GM12878 (cell line): Measurements from ENCODE around the gene MARVELD3. TPM values are rescaled to one million over a fixed set of nuclear protein-coding genes. Genes with fewer than 3 reads are reported as not detected.
A peak's percentile ranks its signal among the peaks of the same experiment; 100 is the strongest.

ENCODE experiments used
- ATAC-seq: fragments of 200-7000 bp; cut with Tn5 transposase; 3 replicates; pipeline ENCODE4 v1.9.1; 2020; ENCODE audit warnings: mild to moderate bottlenecking, moderate library complexity
- BruUV-seq: library from RNA; stranded (reverse); fragments of 400-500 nt; replicated peaks from 2 replicates; lab custom pipeline; 2021; lab: Mats Ljungman, UMichigan
- CTCF ChIA-PET: fragments of 300-600 bp; sonication (Branson Sonifier 250); formaldehyde crosslinking; extraction: SDS; loops from one replicate; lab custom pipeline; 2021; ENCODE audit warnings: inconsistent platforms; lab: Yijun Ruan, JAX
- POLR2A ChIA-PET: fragments of 350-600 bp; formaldehyde crosslinking; extraction: SDS; loops from one replicate; lab custom pipeline; 2021; ENCODE audit warnings: inconsistent platforms; lab: Charles Lee
- RAD21 ChIA-PET: fragments of 300-600 bp; sonication (Branson Sonifier 250); formaldehyde crosslinking; loops from one replicate; lab custom pipeline; 2023; ENCODE audit warnings: antibody characterized with exemption; ENCODE audit not compliant: unreplicated experiment; lab: Charles Lee
- SMC1A ChIA-PET: fragments of 300-600 bp; sonication (Branson Sonifier 250); formaldehyde crosslinking; loops from one replicate; lab custom pipeline; 2023; ENCODE audit not compliant: unreplicated experiment, uncharacterized antibody; lab: Charles Lee
- DNase-seq: peaks from one replicate; pipeline ENCODE4 v3.0.0-alpha.2; 2011; ENCODE audit warnings: low read depth, low spot score
- FAIRE-seq: peaks from 3 replicates; lab custom pipeline; 2011; peaks lifted over from hg19 to GRCh38; lab: Jason Lieb, UNC
- H2AFZ ChIP-seq: 2 replicates; pipeline ENCODE4 v1.6.0; 2011; ENCODE audit warnings: low read depth, low read length, control low read depth; ENCODE audit not compliant: control insufficient read depth
- H3K27ac ChIP-seq: 2 replicates; pipeline ENCODE4 v1.5.1; 2011; ENCODE audit warnings: control low read depth; ENCODE audit not compliant: control insufficient read depth, insufficient read depth
- H3K27me3 ChIP-seq, 2 experiments: replicated peaks in 1 of 2; 2 replicates each; pipeline versions ENCODE4 v1.6.0 to v1.6.1; 2011; ENCODE audit warnings: low read length in 1 of 2; ENCODE audit not compliant: control insufficient read depth in 2 of 2, insufficient read depth in 2 of 2
- H3K36me3 ChIP-seq, 2 experiments: 2 replicates each; pipeline ENCODE4 v1.5.1; 2011; ENCODE audit warnings: low read length in 1 of 2; ENCODE audit not compliant: control insufficient read depth in 2 of 2, insufficient read depth in 2 of 2
- H3K4me1 ChIP-seq: 2 replicates; pipeline ENCODE4 v1.6.1; 2011; ENCODE audit warnings: mild to moderate bottlenecking, low read length, moderate library complexity, mixed read lengths; ENCODE audit not compliant: control insufficient read depth, insufficient read depth
- H3K4me2 ChIP-seq: 2 replicates; pipeline ENCODE4 v1.6.0; 2011; ENCODE audit warnings: control low read depth; ENCODE audit not compliant: control insufficient read depth, insufficient read depth
- H3K4me3 ChIP-seq: fragments of 200-600 bp; sonication (generic); 2 replicates; pipeline ENCODE4 v1.5.1; 2016
- H3K79me2 ChIP-seq: 2 replicates; pipeline ENCODE4 v1.6.0; 2011; ENCODE audit warnings: low read length; ENCODE audit not compliant: control insufficient read depth, insufficient read depth
- H3K9ac ChIP-seq: 2 replicates; pipeline ENCODE4 v1.8.0; 2011; ENCODE audit warnings: low read length, control low read depth, mixed read lengths; ENCODE audit not compliant: control insufficient read depth, insufficient read depth
- H3K9me3 ChIP-seq: replicated peaks from 3 replicates; pipeline ENCODE4 v1.5.1; 2011; ENCODE audit warnings: mild to moderate bottlenecking, low read length; ENCODE audit not compliant: control insufficient read depth, insufficient read depth
- H4K20me1 ChIP-seq: 2 replicates; pipeline ENCODE4 v1.6.0; 2011; ENCODE audit not compliant: control insufficient read depth, insufficient read depth
- GATAD2B ChIP-seq: fragments of 450-650 bp; conservative IDR thresholded peaks from 2 replicates; pipeline ENCODE4 v1.6.1; 2017; ENCODE audit warnings: low read depth, mild to moderate bottlenecking, moderate library complexity
- NBN ChIP-seq: fragments of 450-650 bp; IDR thresholded peaks from 2 replicates; pipeline ENCODE4 v1.6.1; 2016
- WGBS: methylation state at CpG from one replicate; pipeline ENCODE4 v1.1.6; 2016; ENCODE audit warnings: low lambda C conversion rate; ENCODE audit not compliant: insufficient replicate concordance, insufficient coverage; ENCODE audit errors: missing lambda C conversion rate; 5-methylcytosine and 5-hydroxymethylcytosine counted together
- in situ Hi-C: fragments of 300-500 bp; cut with MboI; formaldehyde crosslinking; loops from 9 replicates; pipeline ENCODE4 v1.14.3; 2018; ENCODE audit warnings: mixed read lengths
- intact Hi-C: fragments of 100-400 bp; cut with micrococcal nuclease; formaldehyde crosslinking; loops from one replicate; pipeline ENCODE4 v1.14.2; 2022; ENCODE audit not compliant: unreplicated experiment
- polyA plus RNA-seq, 11 experiments: library from polyadenylated mRNA; depleted of rRNA in 4 of 11; unstranded in 6 of 11; stranded (reverse) in 5 of 11; fragments of >200 nt; fragmentation: Nextera tagmentation in 4 of 11; fragmentation: Illumina TruSeq in 1 of 11; extraction: Ambion mirVana in 4 of 11; extraction: Trizol in 1 of 11; gene quantifications; 1 replicate in 1 of 11; 2 replicates in 10 of 11; pipeline versions ENCODE4 v1.2.1 to v1.2.3, GENCODE V29; 2011 to 2016; ENCODE audit warnings: inconsistent platforms in 2 of 11, missing spikeins in 2 of 11, low read depth in 1 of 11
- total RNA-seq, 4 experiments: library from RNA; depleted of rRNA in 3 of 4; stranded (reverse); fragments of >200 nt in 3 of 4; fragmentation: Illumina TruSeq in 1 of 4; extraction: Trizol in 1 of 4; gene quantifications; 2 replicates each; pipeline versions ENCODE4 v1.2.1 to v1.2.3, GENCODE V29; 2013 to 2021
- TF ChIP-seq, protein P1 (sequence below), 3 experiments: IDR thresholded peaks in 2 of 3; conservative IDR thresholded peaks in 1 of 3; 2 replicates each; pipeline ENCODE4 v1.5.1; 2011; ENCODE audit warnings: low read depth in 3 of 3, low read length in 3 of 3, mild to moderate bottlenecking in 3 of 3, control low read depth in 2 of 3, moderate library complexity in 2 of 3, inconsistent platforms in 1 of 3, mixed read lengths in 1 of 3; ENCODE audit not compliant: control insufficient read depth in 2 of 3, insufficient read depth in 1 of 3; ENCODE audit errors: extremely low read depth in 1 of 3
- TF ChIP-seq, protein P2 (sequence below): fragments of 450-650 bp; IDR thresholded peaks from 2 replicates; pipeline ENCODE4 v1.6.1; 2017; ENCODE audit warnings: mild to moderate bottlenecking, moderate library complexity

Gene MARVELD3
- total and polyA plus RNA-seq, 10 of the 15 experiments (the other 5 are each of a cell fraction or from before 2014, with no cell fraction given) = 0.03 to 0.18 (median 0.09) TPM; not detected in 4

DNA sequence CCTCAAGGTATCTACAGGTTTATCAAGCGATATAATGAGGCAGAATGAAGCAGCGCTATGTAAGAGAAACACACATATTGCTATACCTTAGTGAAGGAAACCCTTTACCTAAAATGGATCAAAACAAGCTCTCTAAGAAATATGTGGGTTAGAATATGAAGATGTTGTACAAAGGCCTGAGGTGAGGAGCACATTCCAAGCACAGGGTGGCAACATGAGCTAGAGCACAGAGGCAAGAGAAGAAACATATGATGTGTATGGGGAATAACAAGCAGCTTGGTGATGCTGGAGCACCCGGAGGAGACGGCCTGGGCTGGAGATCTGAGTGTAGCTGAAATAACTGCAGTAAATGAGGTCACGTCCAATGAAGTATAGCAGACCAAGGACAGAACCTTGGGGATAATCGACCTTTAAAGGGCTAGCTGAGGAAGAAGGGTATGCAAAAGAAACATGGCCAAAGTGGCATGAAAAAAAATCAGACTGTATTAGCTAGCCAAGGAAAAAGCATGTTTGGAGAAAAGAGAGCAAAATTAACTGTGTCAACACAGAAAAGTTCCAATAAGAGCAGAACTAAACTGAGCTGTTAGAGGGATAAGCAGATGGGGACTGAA is 44.0 kb downstream of the MARVELD3 start:
- Histone ChIP-seq H3K9ac (no peak overlapping the region), H2AFZ (no peak overlapping the region), H4K20me1 (no peaks in the 10 kb centered on the region), H3K27ac (no peak overlapping the region), H3K9me3 (no peaks in the 10 kb centered on the region; the same call in 2 of the 3 replicates), H3K27me3 (no peaks in the 10 kb centered on the region), H3K36me3 (no peaks in the 10 kb centered on the region), H3K4me3 (no peak overlapping the region), H3K79me2 (no peaks in the 10 kb centered on the region), H3K4me1 (no peaks in the 10 kb centered on the region), H3K4me2 (no peak overlapping the region)
- SMC1A ChIA-PET = interaction anchor here (1.5 kb wide), 1 partner anchor 39 kb away, joined by 4 read pairs; no protein-coding TSS in a partner anchor
- FAIRE-seq (no peak), ATAC-seq (no peak), DNase-seq (no peak)
- CTCF ChIA-PET = interaction anchor here (0.9 to 3.2 kb wide), 2 partner anchors 9 to 59 kb away, joined by 3 to 10 read pairs; no protein-coding TSS in a partner anchor
- in situ Hi-C loops = no loop called here
- RAD21 ChIA-PET = interaction anchor here (0.6 kb wide), 1 partner anchor 224 kb away, joined by 3 read pairs; no protein-coding TSS in a partner anchor
- POLR2A ChIA-PET = no interaction called here
- 96% methylated on average over 6 of the region's 6 CpGs for WGBS
- BruUV-seq = no TSS peak
- intact Hi-C loops = no loop called here
- TF ChIP-seq GATAD2B (no peak), NBN (no peak)
- TF ChIP-seq, protein P1, sequence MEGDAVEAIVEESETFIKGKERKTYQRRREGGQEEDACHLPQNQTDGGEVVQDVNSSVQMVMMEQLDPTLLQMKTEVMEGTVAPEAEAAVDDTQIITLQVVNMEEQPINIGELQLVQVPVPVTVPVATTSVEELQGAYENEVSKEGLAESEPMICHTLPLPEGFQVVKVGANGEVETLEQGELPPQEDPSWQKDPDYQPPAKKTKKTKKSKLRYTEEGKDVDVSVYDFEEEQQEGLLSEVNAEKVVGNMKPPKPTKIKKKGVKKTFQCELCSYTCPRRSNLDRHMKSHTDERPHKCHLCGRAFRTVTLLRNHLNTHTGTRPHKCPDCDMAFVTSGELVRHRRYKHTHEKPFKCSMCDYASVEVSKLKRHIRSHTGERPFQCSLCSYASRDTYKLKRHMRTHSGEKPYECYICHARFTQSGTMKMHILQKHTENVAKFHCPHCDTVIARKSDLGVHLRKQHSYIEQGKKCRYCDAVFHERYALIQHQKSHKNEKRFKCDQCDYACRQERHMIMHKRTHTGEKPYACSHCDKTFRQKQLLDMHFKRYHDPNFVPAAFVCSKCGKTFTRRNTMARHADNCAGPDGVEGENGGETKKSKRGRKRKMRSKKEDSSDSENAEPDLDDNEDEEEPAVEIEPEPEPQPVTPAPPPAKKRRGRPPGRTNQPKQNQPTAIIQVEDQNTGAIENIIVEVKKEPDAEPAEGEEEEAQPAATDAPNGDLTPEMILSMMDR (IDR thresholded peaks at IDR 0.05 in 2 of 3, conservative IDR thresholded peaks at IDR 0.05 in 1 of 3; ENCODE audit: control insufficient read depth in 2 of 3, extremely low read depth in 1 of 3, insufficient read depth in 1 of 3, low read depth in 3 of 3, low read length in 3 of 3) = peak in 1 of 3 experiments; percentile 14; a peak in 1 of 6 replicates
- TF ChIP-seq, protein P2, sequence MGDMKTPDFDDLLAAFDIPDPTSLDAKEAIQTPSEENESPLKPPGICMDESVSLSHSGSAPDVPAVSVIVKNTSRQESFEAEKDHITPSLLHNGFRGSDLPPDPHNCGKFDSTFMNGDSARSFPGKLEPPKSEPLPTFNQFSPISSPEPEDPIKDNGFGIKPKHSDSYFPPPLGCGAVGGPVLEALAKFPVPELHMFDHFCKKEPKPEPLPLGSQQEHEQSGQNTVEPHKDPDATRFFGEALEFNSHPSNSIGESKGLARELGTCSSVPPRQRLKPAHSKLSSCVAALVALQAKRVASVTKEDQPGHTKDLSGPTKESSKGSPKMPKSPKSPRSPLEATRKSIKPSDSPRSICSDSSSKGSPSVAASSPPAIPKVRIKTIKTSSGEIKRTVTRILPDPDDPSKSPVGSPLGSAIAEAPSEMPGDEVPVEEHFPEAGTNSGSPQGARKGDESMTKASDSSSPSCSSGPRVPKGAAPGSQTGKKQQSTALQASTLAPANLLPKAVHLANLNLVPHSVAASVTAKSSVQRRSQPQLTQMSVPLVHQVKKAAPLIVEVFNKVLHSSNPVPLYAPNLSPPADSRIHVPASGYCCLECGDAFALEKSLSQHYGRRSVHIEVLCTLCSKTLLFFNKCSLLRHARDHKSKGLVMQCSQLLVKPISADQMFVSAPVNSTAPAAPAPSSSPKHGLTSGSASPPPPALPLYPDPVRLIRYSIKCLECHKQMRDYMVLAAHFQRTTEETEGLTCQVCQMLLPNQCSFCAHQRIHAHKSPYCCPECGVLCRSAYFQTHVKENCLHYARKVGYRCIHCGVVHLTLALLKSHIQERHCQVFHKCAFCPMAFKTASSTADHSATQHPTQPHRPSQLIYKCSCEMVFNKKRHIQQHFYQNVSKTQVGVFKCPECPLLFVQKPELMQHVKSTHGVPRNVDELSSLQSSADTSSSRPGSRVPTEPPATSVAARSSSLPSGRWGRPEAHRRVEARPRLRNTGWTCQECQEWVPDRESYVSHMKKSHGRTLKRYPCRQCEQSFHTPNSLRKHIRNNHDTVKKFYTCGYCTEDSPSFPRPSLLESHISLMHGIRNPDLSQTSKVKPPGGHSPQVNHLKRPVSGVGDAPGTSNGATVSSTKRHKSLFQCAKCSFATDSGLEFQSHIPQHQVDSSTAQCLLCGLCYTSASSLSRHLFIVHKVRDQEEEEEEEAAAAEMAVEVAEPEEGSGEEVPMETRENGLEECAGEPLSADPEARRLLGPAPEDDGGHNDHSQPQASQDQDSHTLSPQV = no peak
